Glomerular visceral epithelial cell (primary cell): Measurements from ENCODE around the gene SPATA2.
"Not testable (repeated sequence)": the region's sequence is repeated elsewhere in the genome, so short reads cannot be mapped to it uniquely, and the experiment has no call there.

Experiments
- DNase-seq: peaks from one replicate; pipeline ENCODE4 v3.0.0-alpha.2; 2016; ENCODE audit errors: extremely low spot score

SPATA2 gene

GRCh38 chr20:49885558-49886332 lies 29.6 kb downstream of the SPATA2 start:
- DNase-seq = no peak

GRCh38 chr20:49883246-49883802 lies 32.0 kb downstream of the SPATA2 start:
- DNase-seq = no peak

- no peak for DNase-seq
Observed at GRCh38 chr20:49882171-49882970, 33.0 kb downstream of the SPATA2 start.

- DNase-seq = no peak
Observed at GRCh38 chr20:49880724-49881445, 34.4 kb downstream of the SPATA2 start.

GRCh38 chr20:49880177-49880576 lies 35.2 kb downstream of the SPATA2 start:
- no peak for DNase-seq

- no peak for DNase-seq
Observed at GRCh38 chr20:49878977-49879376, 36.4 kb downstream of the SPATA2 start.

- DNase-seq = no peak
Observed at GRCh38 chr20:49877386-49877921, 37.9 kb downstream of the SPATA2 start.

GRCh38 chr20:49874696-49875095 lies 40.6 kb downstream of the SPATA2 start:
- no peak for DNase-seq

GRCh38 chr20:49872056-49872455 lies 43.3 kb downstream of the SPATA2 start:
- no peak for DNase-seq

- no peak for DNase-seq
Observed at GRCh38 chr20:49871391-49871948, 43.9 kb downstream of the SPATA2 start.

GRCh38 chr20:49870261-49870660 lies 45.1 kb downstream of the SPATA2 start:
- no peak for DNase-seq

- no peak for DNase-seq
Observed at GRCh38 chr20:49868964-49869363, 46.4 kb downstream of the SPATA2 start.

GRCh38 chr20:49868538-49868937 lies 46.8 kb downstream of the SPATA2 start:
- DNase-seq = no peak

- DNase-seq = no peak
Observed at GRCh38 chr20:49867453-49868215, 47.7 kb downstream of the SPATA2 start.

- DNase-seq = no peak
Observed at GRCh38 chr20:49866051-49866450, 49.3 kb downstream of the SPATA2 start.

GRCh38 chr20:49865559-49865958 lies 49.8 kb downstream of the SPATA2 start:
- no peak for DNase-seq

GRCh38 chr20:49863666-49864065 lies 51.7 kb downstream of the SPATA2 start:
- DNase-seq = no peak

- DNase-seq = no peak
Observed at GRCh38 chr20:49862607-49863200, 52.6 kb downstream of the SPATA2 start.

- DNase-seq = not testable (repeated sequence)
Observed at GRCh38 chr20:49861232-49861631, 54.1 kb downstream of the SPATA2 start.

- no peak for DNase-seq
Observed at GRCh38 chr20:49859807-49860206, 55.5 kb downstream of the SPATA2 start.
